GM12875 (cell line): Measurements from ENCODE around the gene PDGFRB.

Experiments used
- H3K4me3 ChIP-seq: one replicate; pipeline ENCODE4 v1.5.1; 2011; ENCODE audit warnings: low read depth, low read length, control low read depth
- CTCF ChIP-seq: IDR thresholded peaks from 2 replicates; pipeline ENCODE4 v1.5.1; 2011; ENCODE audit warnings: low read depth, mild to moderate bottlenecking, control low read depth, inconsistent platforms, low read length, moderate library complexity, borderline replicate concordance; ENCODE audit not compliant: insufficient read depth

PDGFRB gene

GRCh38 chr5:150131461-150131860 is 24.2 kb downstream of the PDGFRB start:
- TF ChIP-seq CTCF, result no peak

GRCh38 chr5:150130493-150130922 is 25.1 kb downstream of the PDGFRB start:
- no peak overlapping the region for H3K4me3 ChIP-seq
- TF ChIP-seq CTCF, result no peak

More at GRCh38 chr5:150131461-150131860, 24.2 kb downstream of the PDGFRB start:
- no peak overlapping the region for H3K4me3 ChIP-seq

GRCh38 chr5:150129813-150130492 is 25.7 kb downstream of the PDGFRB start:
- H3K4me3 ChIP-seq, result no peak overlapping the region

GRCh38 chr5:150129454-150129812 is 26.2 kb downstream of the PDGFRB start:
- H3K4me3 ChIP-seq, result no peak overlapping the region
- no peak for TF ChIP-seq CTCF

More at GRCh38 chr5:150129813-150130492, 25.7 kb downstream of the PDGFRB start:
- peak; percentile 92 for TF ChIP-seq CTCF

GRCh38 chr5:150126921-150127265 is 28.8 kb downstream of the PDGFRB start:
- H3K4me3 ChIP-seq, result no peak overlapping the region
- no peak for TF ChIP-seq CTCF

GRCh38 chr5:150126199-150126920 is 29.3 kb downstream of the PDGFRB start:
- no peak overlapping the region for H3K4me3 ChIP-seq
- TF ChIP-seq CTCF, result no peak

GRCh38 chr5:150125334-150125733 is 30.3 kb downstream of the PDGFRB start:
- TF ChIP-seq CTCF, result no peak
- H3K4me3 ChIP-seq, result no peak overlapping the region
